ENCODE data around the gene SMC5.

Gene SMC5

DNA sequence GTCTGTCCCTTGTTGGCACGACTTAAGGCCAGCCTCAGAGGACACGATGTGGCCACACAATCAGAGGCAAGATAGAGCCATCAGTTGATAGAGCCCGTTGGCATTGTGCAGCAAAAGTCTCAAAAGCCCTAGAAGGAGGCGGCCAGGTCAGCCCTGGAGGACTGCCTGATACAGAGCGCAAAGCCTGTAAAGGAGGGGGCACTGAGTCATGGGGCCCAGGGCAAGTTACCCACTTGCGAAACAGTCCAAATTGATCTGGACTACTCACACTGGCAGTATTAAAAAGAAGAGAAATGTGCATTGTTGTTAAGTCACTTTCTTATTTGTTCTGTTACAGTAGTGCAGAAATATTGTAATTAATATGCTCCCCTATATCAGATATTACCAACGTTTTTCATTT is 104.2 kb downstream of the SMC5 start:
- in situ Hi-C loops (cut with MboI; ENCODE audit: low sequenced_read_pairs), result no loop called here

DNA sequence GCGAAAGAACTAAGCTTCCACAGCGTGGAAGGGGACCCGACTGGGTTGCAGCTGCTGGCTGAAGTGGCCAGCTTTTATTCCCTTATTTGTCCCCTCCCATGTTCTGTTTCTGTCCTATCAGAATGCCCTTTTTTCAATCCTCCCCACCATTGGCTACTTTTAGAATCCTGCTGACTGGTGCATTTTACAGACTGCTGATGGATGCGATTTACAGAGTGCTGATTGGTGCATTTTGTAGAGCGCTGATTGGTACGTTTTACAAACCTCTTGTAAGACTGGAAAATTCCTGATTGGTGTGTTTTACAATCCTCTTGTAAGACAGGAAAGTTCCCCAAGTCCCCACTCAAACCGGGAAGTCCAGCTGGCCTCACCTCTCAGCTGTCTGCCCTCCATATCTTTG is 105.0 kb downstream of the SMC5 start:
- in situ Hi-C loops (cut with MboI; ENCODE audit: low sequenced_read_pairs), result no loop called here

GRCh38 chr9:70367305-70367930 is 108.6 kb downstream of the SMC5 start:
- in situ Hi-C loops (cut with MboI; ENCODE audit: low sequenced_read_pairs), result no loop called here

- in situ Hi-C loops (cut with MboI; ENCODE audit: low sequenced_read_pairs), result no loop called here
Measured at GRCh38 chr9:70374962-70375618, 116.3 kb downstream of the SMC5 start.

DNA sequence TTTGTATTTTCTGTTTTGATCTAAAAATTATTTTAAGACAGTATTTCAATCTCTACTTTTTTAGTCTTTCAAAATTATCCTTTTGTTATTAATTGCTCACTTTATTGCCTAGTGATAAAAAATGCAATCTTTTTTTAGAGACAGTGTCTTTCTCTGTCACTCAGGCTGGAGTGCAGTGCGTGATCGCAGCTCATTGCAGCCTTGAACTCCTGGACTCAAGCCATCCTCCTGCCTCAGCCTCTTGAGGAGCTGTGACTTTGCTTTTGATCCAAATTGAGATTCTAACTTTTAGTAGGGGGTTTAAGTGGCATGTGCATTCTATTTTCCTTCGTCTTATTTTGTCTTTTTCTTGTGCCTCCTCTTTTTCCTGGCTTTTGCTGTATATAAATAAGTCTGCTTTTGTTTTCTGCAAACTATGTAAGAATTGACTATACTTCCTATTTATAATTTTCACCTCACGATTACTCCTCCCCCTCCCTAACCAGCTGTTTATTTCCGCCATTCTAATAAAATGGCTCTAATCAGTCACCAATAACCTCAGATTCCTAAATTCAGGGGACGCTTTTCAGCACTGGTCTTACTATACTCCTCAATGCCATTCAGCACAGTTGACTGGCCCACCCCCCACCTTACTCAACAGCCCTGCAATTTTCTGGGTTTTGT is 123.4 kb downstream of the SMC5 start:
- in situ Hi-C loops (cut with MboI; ENCODE audit: low sequenced_read_pairs), result no loop called here

- in situ Hi-C loops (cut with MboI; ENCODE audit: low sequenced_read_pairs), result no loop called here
Measured at GRCh38 chr9:70382709-70383605, 124.2 kb downstream of the SMC5 start.

GRCh38 chr9:70385426-70385825 is 126.6 kb downstream of the SMC5 start:
- in situ Hi-C loops (cut with MboI; ENCODE audit: low sequenced_read_pairs), result no loop called here

DNA sequence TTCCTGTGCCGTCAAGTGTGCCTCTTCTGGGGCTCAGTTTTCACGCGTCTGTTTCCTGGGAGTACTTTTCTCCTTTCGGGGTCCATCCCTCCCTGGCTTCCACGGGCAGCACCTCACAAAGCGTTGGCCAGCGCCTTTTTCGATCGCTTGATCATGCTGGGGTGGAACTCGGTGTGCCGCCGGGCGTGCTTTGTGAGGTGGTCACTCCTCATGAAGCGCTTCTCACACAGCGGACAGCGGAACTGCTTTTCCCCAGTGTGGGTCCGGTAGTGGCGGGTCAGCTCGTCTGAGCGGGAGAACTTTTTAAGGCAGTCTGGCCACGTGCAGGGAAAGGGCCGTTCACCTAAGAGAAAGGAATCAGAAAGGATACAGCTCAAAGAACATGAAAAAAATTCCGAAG is 128.9 kb downstream of the SMC5 start:
- in situ Hi-C loops (cut with MboI; ENCODE audit: low sequenced_read_pairs), result no loop called here

- in situ Hi-C loops (cut with MboI; ENCODE audit: low sequenced_read_pairs), result no loop called here
Measured at GRCh38 chr9:70389188-70389587, 130.4 kb downstream of the SMC5 start.

DNA sequence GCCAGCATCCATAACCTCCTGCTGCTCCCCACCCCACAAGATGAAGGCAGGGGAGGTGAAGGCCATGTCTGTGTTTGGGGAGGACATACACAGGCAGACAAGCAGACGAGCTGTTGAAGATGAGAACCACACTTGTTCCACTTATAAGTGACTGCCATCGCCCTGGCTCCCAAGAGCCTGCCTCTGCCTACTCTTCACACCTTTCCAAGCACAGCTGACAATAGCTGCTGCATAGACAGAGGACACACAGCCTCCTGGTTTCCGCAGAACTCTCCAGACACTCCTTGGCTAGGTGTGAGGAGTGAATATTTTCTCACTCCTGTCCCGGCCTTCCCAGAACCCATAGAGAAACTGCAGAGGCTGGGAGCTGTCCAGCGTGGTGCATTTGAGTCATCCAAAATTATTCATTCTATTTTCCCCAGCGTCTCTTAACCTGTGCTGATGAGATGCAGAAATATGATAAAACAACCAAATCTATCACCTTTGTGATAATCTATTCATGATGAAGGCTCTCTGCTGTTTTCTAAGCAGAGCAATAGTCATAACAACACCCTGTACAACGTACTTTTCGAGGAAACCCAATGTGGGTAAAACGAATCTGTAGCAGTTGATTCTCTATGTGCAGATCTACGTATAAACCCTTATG is 131.0 kb downstream of the SMC5 start:
- in situ Hi-C loops (cut with MboI; ENCODE audit: low sequenced_read_pairs), result loop anchor here (10.0 kb wide), 1 partner anchor 55 kb away; no protein-coding TSS in a partner anchor

GRCh38 chr9:70390933-70391341 is 132.2 kb downstream of the SMC5 start:
- in situ Hi-C loops (cut with MboI; ENCODE audit: low sequenced_read_pairs), result loop anchor here (10.0 kb wide), 1 partner anchor 56 kb away; no protein-coding TSS in a partner anchor

GRCh38 chr9:70392189-70392588 is 133.4 kb downstream of the SMC5 start:
- in situ Hi-C loops (cut with MboI; ENCODE audit: low sequenced_read_pairs), result loop anchor here (10.0 kb wide), 1 partner anchor 57 kb away; no protein-coding TSS in a partner anchor

DNA sequence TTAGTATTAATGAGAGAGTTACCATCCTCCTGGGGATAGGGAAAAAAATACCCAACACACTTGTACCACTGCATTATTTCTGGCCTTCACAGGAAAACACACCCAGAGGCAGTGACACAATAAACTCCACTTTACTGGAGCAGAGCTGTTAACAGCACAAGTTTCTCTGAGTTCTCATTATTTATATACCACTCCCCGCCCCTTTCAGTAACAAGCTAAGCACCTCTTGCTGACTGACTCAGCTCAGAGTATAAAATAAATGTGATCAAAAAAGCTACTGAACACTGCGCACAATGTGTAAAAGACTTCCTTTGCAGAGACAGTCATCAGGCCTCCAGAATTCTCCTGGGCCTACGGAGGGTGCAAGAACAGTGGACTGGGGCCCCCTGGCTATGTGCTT is 134.1 kb downstream of the SMC5 start:
- in situ Hi-C loops (cut with MboI; ENCODE audit: low sequenced_read_pairs), result loop anchor here (10.0 kb wide), 1 partner anchor 58 kb away; no protein-coding TSS in a partner anchor

DNA sequence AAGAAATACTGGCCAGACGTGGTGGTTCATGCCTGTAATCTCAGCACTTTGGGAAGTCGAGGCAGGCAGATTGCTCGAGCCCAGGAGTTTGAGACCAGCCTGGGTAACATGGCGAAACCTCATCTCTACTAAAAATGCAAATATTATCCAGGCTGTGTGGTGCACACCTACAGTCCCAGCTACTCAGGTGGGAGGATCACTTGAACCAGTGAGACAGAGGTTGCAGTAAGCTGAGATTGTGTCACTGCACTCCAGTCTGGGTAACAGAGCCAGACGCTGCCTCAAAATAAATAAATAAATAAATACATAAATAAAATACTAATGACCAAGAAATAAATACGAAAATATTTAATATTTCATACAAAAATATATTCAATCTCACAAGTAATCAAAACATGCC is 136.9 kb downstream of the SMC5 start:
- in situ Hi-C loops (cut with MboI; ENCODE audit: low sequenced_read_pairs), result loop anchor here (10.0 kb wide), 1 partner anchor 61 kb away; no protein-coding TSS in a partner anchor

DNA sequence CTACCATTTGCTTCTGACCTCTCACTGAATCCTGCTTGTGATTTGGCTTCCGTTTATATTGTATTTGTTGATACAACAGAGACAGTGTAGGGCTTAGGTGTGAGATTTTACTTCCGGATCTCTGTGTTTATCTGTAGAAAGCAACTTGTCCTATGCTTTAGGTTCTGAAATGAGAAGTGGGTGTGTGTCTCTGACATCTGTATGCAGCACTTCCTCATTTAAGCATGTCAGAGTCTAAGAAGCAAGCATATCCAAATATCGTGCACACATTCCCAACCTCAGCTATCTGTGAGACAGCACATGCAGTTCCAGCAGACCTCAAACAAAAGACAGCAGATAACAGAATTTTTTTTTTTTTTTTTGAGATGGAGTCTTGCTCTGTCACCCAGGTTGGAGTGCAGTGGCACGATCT is 139.4 kb downstream of the SMC5 start:
- in situ Hi-C loops (cut with MboI; ENCODE audit: low sequenced_read_pairs), result loop anchor here (10.0 kb wide), 1 partner anchor 63 kb away; no protein-coding TSS in a partner anchor

DNA sequence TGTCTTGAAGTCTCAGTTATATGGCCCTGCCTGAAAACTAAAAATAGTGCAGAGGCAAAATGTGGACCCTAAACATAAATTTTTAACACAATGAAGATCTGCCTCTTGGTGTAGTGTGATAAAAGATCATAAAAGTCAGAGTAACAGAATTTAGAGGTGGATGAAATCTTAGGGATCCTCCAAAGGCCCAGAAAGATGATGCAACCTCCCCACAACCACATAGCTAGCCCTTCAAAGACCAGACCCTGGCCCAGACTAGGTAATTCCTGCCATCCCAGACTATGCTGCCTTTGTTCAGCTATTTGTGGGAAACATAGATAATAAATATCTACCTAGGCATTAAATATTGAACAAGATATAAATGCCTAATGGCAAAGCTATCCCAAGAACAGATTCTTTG is 140.4 kb downstream of the SMC5 start:
- in situ Hi-C loops (cut with MboI; ENCODE audit: low sequenced_read_pairs), result loop anchor here (10.0 kb wide), 1 partner anchor 64 kb away; no protein-coding TSS in a partner anchor

DNA sequence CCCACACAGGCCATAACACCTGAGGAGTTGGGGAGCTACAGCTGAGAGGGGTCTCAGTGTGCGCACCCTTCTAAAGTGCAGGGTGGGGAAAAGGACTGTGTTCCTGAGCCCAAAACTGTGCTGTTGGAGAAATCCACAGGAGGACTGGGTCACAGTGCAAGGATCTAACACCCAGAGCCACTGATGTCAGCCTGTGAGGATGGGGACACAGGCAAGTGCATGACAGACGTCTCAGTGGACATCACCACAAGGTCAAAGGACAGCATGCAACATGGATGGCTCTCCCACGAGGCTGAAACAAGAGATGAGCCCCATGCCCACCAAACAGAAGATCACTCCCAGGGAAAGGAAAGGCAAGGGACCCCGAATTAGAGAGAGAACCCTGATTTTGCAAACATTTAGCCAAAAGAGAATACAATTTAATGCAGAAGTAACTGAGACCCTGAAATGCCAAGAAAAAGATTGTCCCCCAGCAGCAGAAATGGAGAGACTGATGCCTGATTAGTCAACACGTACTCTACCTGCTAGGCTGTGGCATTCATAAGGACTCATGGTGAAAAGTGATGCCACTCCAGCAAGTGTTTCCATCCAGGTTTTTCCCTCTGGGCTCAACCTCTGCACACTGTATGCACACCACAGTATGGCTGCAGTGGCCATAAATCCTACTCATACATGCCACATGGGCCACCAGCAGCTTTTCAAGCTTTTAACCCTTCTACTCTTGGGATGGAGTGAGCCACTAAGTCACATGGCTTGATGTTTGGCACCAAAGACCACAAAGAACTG is 141.5 kb downstream of the SMC5 start:
- in situ Hi-C loops (cut with MboI; ENCODE audit: low sequenced_read_pairs), result loop anchor here (25.0 kb wide), 1 partner anchor 187 kb away; no protein-coding TSS in a partner anchor

- in situ Hi-C loops (cut with MboI; ENCODE audit: low sequenced_read_pairs), result loop anchor here (25.0 kb wide), 1 partner anchor 186 kb away; no protein-coding TSS in a partner anchor
Measured at GRCh38 chr9:70401241-70401640, 142.5 kb downstream of the SMC5 start.

- in situ Hi-C loops (cut with MboI; ENCODE audit: low sequenced_read_pairs), result loop anchor here (25.0 kb wide), 1 partner anchor 185 kb away; no protein-coding TSS in a partner anchor
Measured at GRCh38 chr9:70402213-70402612, 143.4 kb downstream of the SMC5 start.

Data from HL-60/S4 treated with retinoic acid at 250 ng/mL for 4 days and 3 days (cell line).